Endodermal cell (in vitro differentiated cells): ENCODE measurements around the gene CYP26B1. TPM values are rescaled to one million over a fixed set of nuclear protein-coding genes. Genes with fewer than 3 reads are reported as not detected.

ENCODE experiments used
- DNase-seq: peaks from one replicate; pipeline ENCODE4 v3.0.0-alpha.2; 2017
- H3K27ac ChIP-seq: 2 replicates; pipeline ENCODE4 v1.5.1; 2013; ENCODE audit warnings: mild to moderate bottlenecking, low read depth, low read length, moderate library complexity
- H3K27me3 ChIP-seq: 2 replicates; pipeline ENCODE4 v1.6.1; 2013; ENCODE audit warnings: mild to moderate bottlenecking, low read length, moderate library complexity; ENCODE audit not compliant: insufficient read depth, control insufficient read depth, poor library complexity, severe bottlenecking
- H3K36me3 ChIP-seq: 2 replicates; pipeline ENCODE4 v1.7.0; 2013; ENCODE audit warnings: mild to moderate bottlenecking, low read length, moderate library complexity; ENCODE audit not compliant: control insufficient read depth, insufficient read depth
- H3K4me1 ChIP-seq: one replicate; pipeline ENCODE4 v1.7.0; 2013; ENCODE audit warnings: low read length; ENCODE audit not compliant: control insufficient read depth, insufficient read depth
- H3K4me3 ChIP-seq: 2 replicates; pipeline ENCODE4 v1.5.1; 2013; ENCODE audit warnings: mild to moderate bottlenecking, low read length, moderate library complexity
- H3K9ac ChIP-seq: 2 replicates; pipeline ENCODE4 v1.6.1; 2013; ENCODE audit warnings: mild to moderate bottlenecking, low read length, moderate library complexity; ENCODE audit not compliant: poor library complexity, severe bottlenecking; ENCODE audit errors: extremely low read depth
- H3K9me3 ChIP-seq: 2 replicates; pipeline ENCODE4 v1.6.1; 2013; ENCODE audit warnings: mild to moderate bottlenecking, low read length, moderate library complexity; ENCODE audit not compliant: control insufficient read depth
- H3K27ac Mint-ChIP-seq: 2 replicates; pipeline ENCODE4 v1.8.0; 2020; ENCODE audit warnings: mixed read lengths
- H3K27me3 Mint-ChIP-seq: 2 replicates; pipeline ENCODE4 v1.8.0; 2021; ENCODE audit warnings: mild to moderate bottlenecking, mixed read lengths; ENCODE audit not compliant: insufficient read depth
- H3K36me3 Mint-ChIP-seq: 2 replicates; pipeline ENCODE4 v1.8.0; 2020; ENCODE audit warnings: low read depth, mixed read lengths
- H3K4me1 Mint-ChIP-seq: 2 replicates; pipeline ENCODE4 v1.8.0; 2020; ENCODE audit warnings: mixed read lengths
- H3K4me3 Mint-ChIP-seq: 2 replicates; pipeline ENCODE4 v1.8.0; 2020; ENCODE audit warnings: mild to moderate bottlenecking, moderate library complexity, mixed read lengths
- H3K9me3 Mint-ChIP-seq: 2 replicates; pipeline ENCODE4 v1.8.0; 2020; ENCODE audit warnings: mild to moderate bottlenecking, mixed read lengths
- WGBS, 2 experiments: methylation state at CpG; one replicate each; pipeline versions ENCODE4 v1.1.5 to v1.1.7; 2013; ENCODE audit warnings: missing lambda C conversion rate in 2 of 2, mixed read lengths in 1 of 2; ENCODE audit not compliant: insufficient coverage in 1 of 2, insufficient read length in 1 of 2; 5-methylcytosine and 5-hydroxymethylcytosine counted together
- total RNA-seq, 2 donors: library from RNA; stranded (reverse); fragmentation: NEBNext Ultra II Directional in 1 of 2; extraction: Animal tissue kit (Norgen Biotek cat#: 25700) in 1 of 2; gene quantifications; 2 replicates in 1 of 2; 3 replicates in 1 of 2; pipeline ENCODE4 v1.2.1, GENCODE V29; 2021
- TF ChIP-seq, protein P1 (sequence below): fragments of 200-600 bp; sonication (generic); conservative IDR thresholded peaks from 2 replicates; pipeline ENCODE4 v1.5.0; 2021; ENCODE audit warnings: antibody characterized with exemption, mild to moderate bottlenecking

The CYP26B1 gene
- total RNA-seq, 2 donors from 2014 or later: 0.09 to 0.91 TPM

- no peak for DNase-seq
- H3K4me1 ChIP-seq: no peaks in the 10 kb centered on the region
- Mint-ChIP-seq H3K4me3 (no peak overlapping the region), H3K36me3 (no peaks in the 10 kb centered on the region), H3K27me3 (peaks cover 28% of the 10 kb centered on the region), H3K9me3 (no peaks in the 10 kb centered on the region), H3K4me1 (no peaks in the 10 kb centered on the region), H3K27ac (no peak overlapping the region)
- TF ChIP-seq, protein P1, sequence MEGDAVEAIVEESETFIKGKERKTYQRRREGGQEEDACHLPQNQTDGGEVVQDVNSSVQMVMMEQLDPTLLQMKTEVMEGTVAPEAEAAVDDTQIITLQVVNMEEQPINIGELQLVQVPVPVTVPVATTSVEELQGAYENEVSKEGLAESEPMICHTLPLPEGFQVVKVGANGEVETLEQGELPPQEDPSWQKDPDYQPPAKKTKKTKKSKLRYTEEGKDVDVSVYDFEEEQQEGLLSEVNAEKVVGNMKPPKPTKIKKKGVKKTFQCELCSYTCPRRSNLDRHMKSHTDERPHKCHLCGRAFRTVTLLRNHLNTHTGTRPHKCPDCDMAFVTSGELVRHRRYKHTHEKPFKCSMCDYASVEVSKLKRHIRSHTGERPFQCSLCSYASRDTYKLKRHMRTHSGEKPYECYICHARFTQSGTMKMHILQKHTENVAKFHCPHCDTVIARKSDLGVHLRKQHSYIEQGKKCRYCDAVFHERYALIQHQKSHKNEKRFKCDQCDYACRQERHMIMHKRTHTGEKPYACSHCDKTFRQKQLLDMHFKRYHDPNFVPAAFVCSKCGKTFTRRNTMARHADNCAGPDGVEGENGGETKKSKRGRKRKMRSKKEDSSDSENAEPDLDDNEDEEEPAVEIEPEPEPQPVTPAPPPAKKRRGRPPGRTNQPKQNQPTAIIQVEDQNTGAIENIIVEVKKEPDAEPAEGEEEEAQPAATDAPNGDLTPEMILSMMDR: no peak
- no peaks in the 10 kb centered on the region for H3K36me3 ChIP-seq
- peaks cover 16% of the 10 kb centered on the region for H3K27me3 ChIP-seq
- H3K4me3 ChIP-seq: no peak overlapping the region
- WGBS, 2 experiments: 71 to 86% methylated on average over 1 to 4 of the region's 4 CpGs
- H3K27ac ChIP-seq: no peak overlapping the region
- no peak overlapping the region for H3K9ac ChIP-seq
- no peaks in the 10 kb centered on the region for H3K9me3 ChIP-seq
Observed at GRCh38 chr2:72124376-72124775, 23.3 kb downstream of the CYP26B1 start.

DNA sequence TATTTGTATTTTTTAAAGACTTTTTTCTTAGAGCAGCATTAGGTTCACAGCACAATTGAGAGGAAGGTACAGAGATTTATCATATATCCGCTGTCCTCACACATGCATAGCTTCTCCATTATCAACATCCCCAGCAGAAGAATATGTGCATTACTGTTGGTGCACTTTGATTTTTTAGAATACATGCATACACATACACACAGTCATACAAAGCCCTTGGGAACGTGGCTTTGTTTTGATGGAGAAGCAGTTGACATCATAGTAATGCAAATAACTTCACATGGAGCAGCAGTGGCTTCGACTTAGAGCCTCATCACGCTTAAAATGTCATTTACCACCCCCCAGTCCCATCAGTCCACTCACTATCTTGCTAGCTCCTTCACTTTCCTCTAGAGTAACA, 26.5 kb downstream of the CYP26B1 start:
- no peak overlapping the region for H3K27ac Mint-ChIP-seq
- H3K9me3 Mint-ChIP-seq: no peaks in the 10 kb centered on the region
- no peaks in the 10 kb centered on the region for H3K4me1 ChIP-seq
- peaks cover 22% of the 10 kb centered on the region for H3K27me3 ChIP-seq
- H3K27ac ChIP-seq: no peak overlapping the region
- no peaks in the 10 kb centered on the region for H3K36me3 Mint-ChIP-seq
- H3K27me3 Mint-ChIP-seq: peaks cover 40% of the 10 kb centered on the region
- H3K9ac ChIP-seq: no peak overlapping the region
- no peaks in the 10 kb centered on the region for H3K4me1 Mint-ChIP-seq
- DNase-seq: peak; percentile 14
- H3K4me3 ChIP-seq: no peak overlapping the region
- 60 to 82% methylated on average over 2 to 4 of the region's 4 CpGs for WGBS, 2 experiments
- H3K36me3 ChIP-seq: no peaks in the 10 kb centered on the region
- no peak overlapping the region for H3K4me3 Mint-ChIP-seq
- TF ChIP-seq, protein P1: no peak
- no peaks in the 10 kb centered on the region for H3K9me3 ChIP-seq

GRCh38 chr2:72118951-72119350, 28.7 kb downstream of the CYP26B1 start:
- H3K27me3 ChIP-seq: peaks cover 22% of the 10 kb centered on the region
- DNase-seq: no peak
- Mint-ChIP-seq H3K27me3 (peaks cover 40% of the 10 kb centered on the region), H3K36me3 (no peaks in the 10 kb centered on the region), H3K4me3 (no peak overlapping the region), H3K4me1 (no peaks in the 10 kb centered on the region), H3K27ac (no peak overlapping the region), H3K9me3 (no peaks in the 10 kb centered on the region)
- H3K9me3 ChIP-seq: no peaks in the 10 kb centered on the region
- no peak overlapping the region for H3K4me3 ChIP-seq
- 98% methylated on average over 6 of the region's 6 CpGs; no CpG with 5 or more reads in 1 of the 2 experiments for WGBS, 2 experiments
- H3K9ac ChIP-seq: no peak overlapping the region
- TF ChIP-seq, protein P1: no peak
- no peak overlapping the region for H3K27ac ChIP-seq
- H3K36me3 ChIP-seq: no peaks in the 10 kb centered on the region
- no peaks in the 10 kb centered on the region for H3K4me1 ChIP-seq
